NCI-H510A treated with DMSO at 0.1 percent for 48 hours (cell line): ENCODE results near the gene B3GNT9.

Experiments used
- DNase-seq: peaks from one replicate; lab custom pipeline; 2025; lab: John Stamatoyannopoulos, UW

Gene B3GNT9

DNA sequence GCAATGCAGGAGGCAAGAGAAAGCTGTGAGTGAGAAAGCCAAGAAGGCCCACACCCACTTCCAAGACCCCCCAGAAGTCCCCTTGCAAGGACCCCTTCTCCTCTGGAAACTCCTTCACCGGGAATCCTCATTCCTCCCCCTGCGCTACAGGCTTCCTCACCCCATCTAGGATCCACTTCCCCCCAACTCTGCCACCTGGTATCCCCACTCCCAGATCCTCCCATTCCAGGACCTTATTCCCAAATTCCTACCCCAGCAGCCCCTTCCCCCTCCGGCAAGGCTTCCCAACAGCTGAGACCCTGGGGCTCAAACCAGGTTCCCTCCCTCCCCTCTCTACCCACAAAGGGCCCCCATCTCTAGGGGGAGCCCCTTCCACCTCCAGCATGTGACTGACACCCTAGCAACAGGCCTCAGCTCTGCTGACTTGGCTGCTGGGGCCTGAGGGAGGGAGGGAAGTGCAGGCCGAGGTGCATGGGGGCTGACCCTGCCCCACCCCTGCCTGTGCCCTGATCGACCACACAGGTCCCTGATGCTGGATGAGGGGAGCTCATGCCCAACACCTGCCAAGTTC lies 15.9 kb upstream of the B3GNT9 start:
- no peak for DNase-seq

DNA sequence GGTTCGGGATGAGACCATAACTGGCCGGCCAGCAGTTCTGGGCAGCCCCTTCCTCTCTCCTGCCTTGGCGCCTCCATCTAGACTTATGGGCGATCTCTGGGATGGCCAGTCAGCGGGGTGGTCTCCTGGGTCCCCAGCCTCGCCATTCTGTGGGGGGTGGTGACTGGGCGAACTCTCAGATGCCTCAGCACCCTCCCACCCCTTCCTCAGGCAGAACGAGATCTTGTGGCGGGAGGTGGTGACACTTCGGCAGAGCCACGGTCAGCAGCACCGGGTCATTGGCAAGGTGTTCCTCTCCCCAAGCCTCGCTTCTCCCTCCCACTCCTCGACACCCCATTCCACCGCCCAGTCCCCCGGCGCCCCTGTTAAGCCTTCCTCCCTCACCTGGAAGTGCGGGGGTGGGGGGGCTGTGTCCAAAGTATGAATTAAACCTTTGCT lies 15.3 kb upstream of the B3GNT9 start:
- DNase-seq, result no peak

DNA sequence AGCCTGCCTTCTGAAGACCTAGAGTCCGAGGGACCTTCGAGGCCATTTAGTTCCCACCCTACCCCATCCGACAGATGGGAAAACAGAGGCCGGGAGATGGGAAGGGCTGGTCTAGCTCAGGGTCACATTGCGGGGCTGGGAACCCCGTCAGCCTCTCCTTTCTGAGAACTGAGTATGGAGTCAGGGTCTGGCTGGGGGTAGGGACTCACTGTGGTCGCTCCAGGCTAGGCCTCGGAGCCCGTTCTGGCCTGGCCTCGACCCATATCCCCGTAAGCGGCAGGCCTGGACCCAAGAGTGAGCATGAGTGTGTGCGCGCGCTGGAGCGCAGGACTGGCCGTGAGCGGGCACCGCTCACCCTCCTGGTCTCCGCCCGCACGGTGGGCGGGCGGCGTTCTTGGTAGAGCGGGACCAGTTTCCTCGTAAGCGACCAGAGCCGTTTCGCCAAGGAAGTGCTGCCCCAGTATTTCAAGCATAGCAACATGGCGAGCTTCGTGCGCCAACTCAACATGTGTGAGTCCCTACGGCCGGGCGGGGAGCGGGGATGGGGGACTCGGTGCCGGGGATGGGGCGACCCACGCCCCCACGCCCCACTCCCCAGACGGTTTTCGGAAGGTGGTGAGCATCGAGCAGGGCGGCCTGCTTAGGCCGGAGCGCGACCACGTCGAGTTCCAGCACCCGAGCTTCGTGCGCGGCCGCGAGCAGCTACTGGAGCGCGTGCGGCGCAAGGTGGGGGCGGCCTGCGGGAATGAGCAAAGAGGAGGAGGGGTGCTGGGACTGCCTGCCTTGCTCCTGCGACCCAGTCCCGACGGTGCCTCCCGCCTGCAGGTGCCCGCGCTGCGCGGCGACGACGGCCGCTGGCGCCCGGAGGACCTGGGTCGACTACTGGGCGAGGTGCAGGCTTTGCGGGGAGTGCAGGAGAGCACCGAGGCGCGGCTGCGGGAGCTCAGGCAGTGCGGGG lies 14.6 kb upstream of the B3GNT9 start:
- no peak for DNase-seq

DNA sequence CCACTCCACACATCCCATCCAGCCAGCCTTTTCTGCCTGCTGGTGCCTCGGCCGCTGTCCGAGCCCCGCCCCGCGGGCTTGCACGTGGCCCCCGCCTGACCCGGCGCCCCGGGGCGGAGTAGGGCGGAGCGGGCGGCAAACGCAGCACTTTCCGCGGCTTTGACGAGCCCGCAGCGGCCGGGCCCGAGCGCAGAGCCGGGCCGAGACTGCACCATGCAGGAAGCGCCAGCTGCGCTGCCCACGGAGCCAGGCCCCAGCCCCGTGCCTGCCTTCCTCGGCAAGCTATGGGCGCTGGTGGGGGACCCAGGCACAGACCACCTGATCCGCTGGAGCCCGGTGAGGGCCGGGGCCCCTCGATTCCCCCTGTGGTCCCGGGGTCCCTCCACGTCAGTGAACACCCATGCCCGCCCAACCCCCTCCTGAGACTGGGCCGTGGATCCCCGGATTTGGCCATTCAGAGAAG lies 13.8 kb upstream of the B3GNT9 start, which contains the start of gene HSF4:
HSF4 (plus strand) TSS at position 147 of the 463 bp plus-strand sequence; CDS start at position 214, 67 bp downstream.
- no peak for DNase-seq

DNA sequence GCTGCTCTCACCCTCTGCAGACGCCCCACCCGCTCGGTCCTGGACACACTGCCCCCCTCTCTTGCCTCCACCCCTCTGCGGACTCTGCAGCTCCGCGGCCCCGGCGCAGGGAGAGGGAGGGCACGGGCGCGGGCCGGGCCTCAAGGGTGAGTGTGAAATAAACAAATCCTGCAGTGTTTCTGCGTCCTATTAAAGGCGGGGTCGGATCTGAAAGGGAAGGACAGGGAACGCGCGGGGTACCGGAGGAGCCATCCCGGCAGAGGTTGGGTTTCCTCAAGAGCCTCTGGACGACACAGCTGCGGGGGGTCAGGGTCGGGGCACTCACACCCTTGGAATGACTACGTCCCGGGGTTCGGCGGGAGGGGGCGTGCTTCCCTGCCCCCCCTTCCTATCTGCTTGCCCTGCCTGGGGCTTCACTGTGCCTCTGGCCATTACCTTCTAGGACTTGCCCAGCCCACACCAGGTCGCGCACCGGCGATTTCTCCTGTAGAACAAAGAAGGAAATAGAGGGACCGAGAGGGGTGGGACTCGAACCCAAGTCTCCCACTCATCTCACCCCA lies 13.3 kb upstream of the B3GNT9 start:
- no peak for DNase-seq

DNA sequence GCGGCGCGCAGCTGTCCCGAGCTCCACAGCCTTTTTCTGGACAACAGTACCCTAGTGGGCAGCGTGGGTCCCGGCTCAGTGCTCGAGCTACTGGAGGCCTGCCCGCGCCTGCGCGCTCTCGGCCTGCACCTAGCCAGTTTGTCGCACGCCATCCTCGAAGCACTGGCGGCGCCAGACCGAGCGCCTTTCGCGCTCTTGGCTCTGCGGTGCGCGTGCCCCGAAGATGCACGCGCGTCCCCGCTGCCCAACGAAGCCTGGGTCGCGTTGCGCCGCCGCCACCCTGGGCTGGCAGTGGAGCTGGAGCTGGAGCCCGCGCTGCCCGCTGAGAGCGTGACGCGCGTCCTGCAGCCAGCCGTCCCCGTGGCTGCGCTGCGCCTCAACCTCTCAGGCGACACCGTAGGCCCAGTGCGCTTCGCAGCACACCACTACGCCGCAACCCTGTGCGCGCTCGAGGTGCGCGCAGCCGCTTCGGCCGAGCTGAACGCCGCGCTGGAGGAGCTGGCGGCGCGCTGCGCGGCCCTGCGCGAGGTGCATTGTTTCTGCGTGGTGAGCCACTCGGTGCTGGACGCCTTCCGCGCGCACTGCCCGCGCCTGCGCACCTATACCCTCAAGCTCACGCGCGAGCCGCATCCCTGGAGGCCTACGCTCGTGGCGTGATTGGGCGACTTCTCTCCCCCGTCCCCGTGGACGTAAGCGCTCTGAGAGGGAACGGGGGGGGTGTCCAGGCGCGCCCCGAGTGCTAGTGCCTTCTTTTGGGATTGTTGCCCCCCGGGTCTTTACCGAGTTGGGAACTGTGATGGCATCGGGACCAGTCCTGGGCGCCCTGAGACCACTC lies 12.6 kb upstream of the B3GNT9 start:
- DNase-seq, result no peak

DNA sequence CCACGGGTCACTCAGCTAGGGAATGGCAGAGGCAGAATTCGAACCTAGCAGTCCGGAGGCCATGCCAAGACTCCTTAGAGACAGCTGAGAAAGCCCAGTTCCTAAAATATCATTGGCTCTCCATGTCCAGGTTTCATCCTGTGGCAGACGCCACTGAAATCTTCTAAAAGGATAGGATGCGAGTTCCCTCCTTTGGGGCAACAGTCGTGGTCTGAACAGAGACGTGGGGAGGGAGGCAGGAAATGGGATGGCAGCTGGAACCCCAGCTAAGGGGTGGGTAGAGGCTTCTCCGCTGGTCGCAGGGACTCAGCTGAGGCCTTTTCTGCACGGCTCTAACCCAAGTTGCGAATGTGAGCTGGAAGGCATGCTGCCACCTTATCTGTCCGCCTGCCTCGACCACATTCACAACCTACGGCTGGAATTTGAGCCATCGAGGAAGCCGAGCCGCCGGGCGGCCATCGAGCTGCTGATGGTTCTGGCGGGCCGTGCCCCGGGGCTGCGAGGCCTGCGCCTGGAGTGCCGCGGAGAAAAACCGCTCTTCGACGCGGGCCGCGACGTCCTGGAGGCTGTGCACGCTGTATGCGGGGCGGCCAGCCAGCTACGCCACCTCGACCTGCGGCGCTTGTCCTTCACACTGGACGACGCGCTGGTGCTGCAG lies 11.8 kb upstream of the B3GNT9 start:
- no peak for DNase-seq

DNA sequence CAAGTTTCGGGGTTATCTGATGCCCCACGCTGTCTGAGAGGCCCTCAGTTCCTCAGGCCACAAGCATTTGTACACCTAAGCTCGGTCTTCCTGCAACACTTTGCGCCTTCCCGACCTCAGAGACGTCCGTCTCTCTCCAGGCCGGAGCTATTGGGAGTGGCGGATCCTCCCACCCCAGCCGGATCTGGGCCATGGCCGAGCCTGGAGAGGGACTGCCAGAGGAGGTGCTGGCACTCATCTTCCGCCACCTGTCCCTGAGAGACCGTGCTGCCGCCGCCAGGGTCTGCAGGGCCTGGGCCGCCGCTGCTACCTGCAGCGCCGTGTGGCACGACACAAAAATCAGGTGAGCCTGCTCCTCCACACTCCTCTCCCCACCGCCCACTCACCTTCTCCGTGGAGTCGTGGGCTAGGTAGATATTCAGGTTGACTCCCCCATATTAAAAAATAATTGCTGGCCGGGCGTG lies 10.8 kb upstream of the B3GNT9 start:
- DNase-seq, result peak; percentile 22

DNA sequence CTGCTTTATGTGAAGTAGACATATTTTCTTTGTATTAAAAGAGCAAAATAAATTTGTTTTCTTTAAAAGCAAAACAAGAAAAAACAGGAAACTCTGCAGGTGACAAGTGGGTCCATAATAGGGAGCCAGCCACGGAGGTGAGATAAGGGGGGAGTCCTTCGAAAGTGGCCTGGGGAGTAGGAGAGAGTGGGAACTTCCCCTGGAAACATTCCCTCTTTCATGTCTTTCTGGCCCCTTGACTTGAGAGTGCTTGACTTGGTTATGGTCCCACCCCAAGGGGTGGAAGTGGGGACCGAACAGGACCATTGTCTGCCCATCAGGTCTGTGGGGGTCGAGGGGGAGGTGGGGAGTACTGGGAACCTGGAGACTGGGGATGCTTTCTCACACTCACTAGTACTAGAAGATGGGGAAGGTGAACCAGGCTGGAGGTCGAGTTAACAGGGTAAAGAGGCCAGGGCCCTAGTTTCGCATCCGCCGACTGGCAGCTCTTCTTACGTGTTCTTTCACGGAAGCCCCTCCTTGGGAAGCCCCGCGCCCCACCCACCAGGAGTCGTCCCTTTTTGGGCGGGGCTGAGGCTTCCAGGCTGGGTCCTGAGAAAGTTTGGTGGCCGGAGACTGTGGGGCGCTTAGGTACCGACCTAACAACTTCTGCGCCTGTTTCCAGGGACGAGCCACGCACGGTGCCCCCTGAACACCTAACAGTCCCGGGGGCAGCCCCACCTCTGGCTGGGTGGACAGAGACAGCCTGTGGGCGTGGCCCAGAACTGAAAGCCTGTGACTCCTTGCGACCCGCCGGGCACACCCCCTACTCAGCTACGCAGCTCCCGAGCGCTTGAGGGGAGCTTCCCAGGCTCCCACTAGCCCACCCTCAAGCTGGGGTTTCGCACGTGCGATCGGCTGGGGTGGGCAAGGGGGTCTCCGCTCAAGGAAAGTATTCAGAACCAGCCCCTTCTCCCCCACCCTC lies 8.1 kb upstream of the B3GNT9 start:
- peak; percentile 16 for DNase-seq

DNA sequence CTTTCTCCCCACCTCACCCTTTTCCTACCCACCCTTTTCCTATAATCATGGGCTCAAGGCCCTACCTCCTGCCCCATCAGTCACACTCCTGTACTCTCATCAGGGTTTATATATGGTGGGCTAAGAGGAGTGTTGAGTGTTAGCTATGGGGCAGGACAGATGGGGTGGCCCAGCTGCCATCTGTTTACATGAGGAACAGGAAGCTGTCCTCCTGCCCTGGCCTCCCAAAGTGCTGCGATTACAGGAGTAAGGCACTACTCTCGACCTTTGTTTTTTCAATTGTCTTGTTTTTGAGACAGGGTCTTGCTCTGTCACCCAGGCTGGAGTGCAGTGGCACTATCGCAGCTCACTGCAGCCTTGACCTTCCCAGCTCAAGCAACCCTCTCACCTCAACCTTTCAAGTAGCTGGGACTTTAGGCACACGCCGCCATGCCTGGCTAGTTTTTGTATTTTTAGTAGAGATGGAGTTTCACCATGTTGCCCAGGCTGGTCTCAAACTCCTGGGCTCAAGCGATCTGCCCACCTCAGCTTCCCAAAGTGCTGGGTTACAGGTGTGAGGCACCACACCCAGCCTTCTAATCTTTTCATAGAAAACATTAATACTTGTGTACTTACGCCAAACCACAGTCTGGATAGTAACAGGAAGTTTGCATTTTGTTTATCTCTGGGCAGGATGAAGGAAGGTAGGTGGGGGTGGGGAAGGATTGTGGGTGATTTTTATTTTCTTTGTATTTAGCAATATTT lies 7.3 kb upstream of the B3GNT9 start:
- DNase-seq, result no peak

DNA sequence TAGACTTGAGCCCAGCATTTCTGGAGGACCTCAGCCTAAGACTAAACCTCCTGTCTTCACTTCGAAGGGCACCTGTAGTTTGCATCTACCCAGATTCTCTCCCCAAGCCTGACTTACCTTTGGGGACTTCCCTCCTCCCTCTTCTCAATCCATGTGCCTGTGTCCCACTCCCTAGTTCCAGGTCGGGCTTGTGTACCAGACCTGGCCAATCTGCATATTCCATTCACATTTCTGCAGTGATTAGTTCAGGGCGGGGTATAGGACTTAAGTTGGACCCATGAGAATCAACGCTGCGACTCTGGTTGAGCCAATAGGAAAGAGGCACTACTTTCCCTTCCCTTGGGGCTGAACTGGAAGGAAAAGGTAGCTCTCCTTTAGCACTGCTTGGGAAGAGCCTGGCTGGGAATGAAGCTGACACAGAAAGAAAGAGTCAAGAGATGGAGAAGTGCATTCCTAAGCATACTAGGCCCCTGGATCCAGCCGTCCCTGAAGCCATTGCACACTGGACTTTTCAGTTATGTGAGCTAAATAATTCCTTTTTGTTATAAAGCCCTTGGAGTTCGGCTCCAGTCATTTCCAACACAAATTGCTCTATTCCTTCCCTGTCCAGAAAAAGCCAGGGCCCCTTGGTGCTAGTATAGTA lies 6.4 kb upstream of the B3GNT9 start:
- DNase-seq, result no peak

DNA sequence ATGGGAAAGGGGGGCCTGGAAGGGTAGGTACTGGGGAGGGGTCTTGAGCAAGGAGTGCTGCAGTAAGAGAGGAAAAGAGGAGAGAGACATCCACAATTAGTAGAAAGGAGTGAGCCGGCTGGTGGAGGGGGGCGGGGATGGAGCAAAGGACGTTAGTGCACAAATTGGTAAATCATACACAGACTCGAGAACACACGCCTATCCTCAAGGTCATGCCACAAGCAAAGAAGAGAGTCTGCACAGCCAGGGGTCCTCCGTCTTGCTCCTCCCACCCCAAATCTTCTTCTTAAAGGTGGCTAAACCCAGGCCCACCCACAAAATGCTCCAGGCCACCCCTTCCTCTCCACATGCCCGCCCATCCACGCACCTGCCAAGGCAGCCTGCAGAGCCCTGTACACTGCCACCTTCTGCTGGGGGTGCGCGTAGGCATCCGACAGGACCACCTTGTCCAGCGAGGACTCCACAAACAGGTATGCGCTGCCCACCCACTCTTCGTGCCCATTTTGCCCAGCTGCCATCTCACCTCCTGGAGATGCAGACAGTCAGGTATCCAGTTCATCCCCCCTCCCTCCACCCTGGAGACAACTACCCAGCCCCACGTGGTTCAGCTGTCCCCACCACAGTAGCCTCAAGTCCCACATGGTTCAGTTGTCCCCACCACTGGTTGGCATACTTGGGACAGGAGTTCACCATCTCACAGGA lies 5.5 kb upstream of the B3GNT9 start:
- DNase-seq, result no peak

DNA sequence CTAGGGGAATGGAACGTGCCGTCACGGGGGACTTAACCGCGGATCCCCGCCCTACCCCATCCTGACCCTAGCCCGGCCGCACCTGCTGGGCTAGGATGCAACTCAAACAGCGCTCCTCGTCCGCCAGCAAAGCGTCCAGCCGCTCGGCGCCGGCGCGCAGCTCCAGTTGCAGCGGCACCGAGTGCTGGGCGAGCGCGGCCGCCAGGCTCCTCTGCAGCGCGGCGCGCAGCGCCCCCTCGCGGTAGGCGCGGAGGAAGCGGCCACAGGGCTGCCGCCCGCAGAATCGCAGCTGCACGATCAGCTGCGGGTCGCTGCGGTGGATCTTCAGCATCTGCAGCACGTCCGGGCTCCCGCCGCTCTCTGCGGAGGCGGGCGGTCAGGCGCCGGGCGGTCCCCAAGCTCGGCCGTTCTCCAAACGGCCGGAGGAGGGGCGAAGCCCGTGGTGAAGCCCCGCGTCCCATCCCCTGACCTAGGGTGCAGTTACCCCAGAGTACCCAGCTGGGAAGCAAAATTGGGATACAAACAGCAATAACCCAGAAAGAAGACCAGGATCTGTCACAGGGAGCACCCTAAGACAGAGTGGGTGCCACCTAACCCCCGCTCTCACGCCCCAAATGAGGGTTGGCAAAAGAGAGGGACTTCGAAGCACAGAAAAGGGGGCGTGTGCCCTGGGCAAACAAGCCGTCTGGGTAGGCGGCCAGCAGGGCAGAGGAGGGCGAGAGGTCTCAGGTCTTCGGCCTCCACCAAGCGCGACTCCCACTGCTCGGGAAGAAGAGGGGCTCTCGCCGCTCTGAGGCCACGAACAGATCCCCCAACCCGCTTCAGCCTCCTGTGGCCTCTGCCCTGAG lies 4.7 kb upstream of the B3GNT9 start:
- peak; percentile 38 for DNase-seq

DNA sequence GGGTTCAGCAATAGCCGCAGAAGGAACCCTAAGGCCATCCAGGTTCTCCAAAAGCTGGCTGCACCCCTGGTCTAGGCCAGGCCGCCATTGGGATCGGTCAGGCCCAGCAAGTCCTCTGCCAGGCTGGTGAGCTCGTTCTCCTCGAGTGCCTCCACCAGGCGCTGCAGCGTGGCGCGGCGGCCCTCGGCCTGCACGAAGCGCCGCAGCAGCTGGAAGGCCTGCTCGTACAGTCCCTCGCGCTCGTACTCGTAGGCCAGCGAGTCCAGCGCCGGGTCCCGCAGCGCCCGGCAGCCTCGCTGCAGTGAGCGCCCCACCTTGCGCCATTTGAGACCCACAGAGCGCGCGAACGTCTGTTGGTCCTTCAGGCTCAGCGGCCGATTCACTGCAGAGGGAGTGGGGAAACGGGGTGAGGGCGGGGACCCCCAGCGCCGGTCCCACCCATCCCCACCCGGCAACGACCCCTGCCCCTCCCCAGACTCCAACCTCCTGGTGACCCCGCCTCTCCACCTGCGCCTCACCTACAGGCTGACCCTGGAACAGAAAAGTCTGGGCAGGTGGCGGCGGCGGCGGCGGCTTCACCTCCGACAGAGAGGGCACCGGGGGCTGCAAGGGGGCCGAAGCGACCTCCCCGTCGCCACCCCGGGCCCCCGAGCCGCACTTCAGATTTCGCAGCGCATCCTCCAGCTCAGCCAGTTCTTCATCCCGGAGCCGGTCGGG lies 3.9 kb upstream of the B3GNT9 start:
- DNase-seq, result no peak

DNA sequence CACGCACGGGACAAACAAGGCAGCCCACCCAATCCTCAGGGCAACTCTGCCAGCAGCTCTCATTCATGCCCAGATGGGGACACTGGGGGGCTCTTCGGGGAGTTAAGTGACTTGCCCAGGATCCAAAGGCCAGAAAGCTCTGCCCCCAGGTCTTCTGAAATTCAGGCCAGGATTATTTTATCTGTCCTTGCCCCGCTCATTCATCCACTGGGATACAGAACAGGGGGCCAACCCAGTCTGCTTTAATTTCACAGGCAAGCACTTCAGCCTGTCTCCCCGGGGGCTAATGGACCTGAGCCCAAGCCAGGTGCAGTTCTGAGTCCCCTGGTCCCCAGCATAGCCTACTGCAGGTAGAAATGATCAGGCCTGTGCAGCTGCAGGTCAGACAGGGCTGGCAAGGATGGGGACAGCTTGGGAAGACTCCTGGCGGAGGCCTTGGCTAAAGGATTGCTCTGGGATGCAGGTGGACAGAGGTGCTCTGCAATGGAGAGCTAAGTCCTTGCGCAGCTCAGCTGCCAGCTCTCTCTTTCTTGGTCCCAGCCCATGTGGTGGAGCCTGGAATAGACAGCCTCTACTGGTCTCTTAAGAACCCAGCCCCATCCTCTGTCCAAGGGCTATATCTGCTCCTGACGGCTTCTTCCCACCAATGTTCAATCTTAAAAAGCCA lies 766 bp upstream of the B3GNT9 start:
- no peak for DNase-seq
